Keratinocyte (primary cell): ENCODE measurements around the gene OR56B4. TPM values are rescaled to one million over a fixed set of nuclear protein-coding genes. Genes with fewer than 3 reads are reported as not detected.
"Not testable (repeated sequence)": the region's sequence is repeated elsewhere in the genome, so short reads cannot be mapped to it uniquely, and the experiment has no call there.

Experiments
- DNase-seq: peaks from one replicate; pipeline ENCODE4 v3.0.0-alpha.2; 2011; ENCODE audit warnings: low read depth, missing footprints, low spot score
- FAIRE-seq: peaks from 2 replicates; lab custom pipeline; 2011; peaks lifted over from hg19 to GRCh38; lab: Jason Lieb, UNC
- H2AFZ ChIP-seq: 2 replicates; pipeline ENCODE4 v1.6.0; 2012; ENCODE audit warnings: low read length, control low read depth, inconsistent platforms; ENCODE audit not compliant: control insufficient read depth
- H3K27ac ChIP-seq: 2 replicates; pipeline ENCODE4 v1.5.1; 2011; ENCODE audit warnings: low read length; ENCODE audit not compliant: control insufficient read depth, insufficient read depth
- H3K27me3 ChIP-seq: 3 replicates; pipeline ENCODE4 v1.6.0; 2011; ENCODE audit warnings: low read length; ENCODE audit not compliant: control insufficient read depth, insufficient read depth; ENCODE audit errors: extremely low read depth
- H3K36me3 ChIP-seq, 2 experiments: 2 replicates in 1 of 2; 3 replicates in 1 of 2; pipeline ENCODE4 v1.5.1; 2011; ENCODE audit warnings: low read length in 2 of 2, mild to moderate bottlenecking in 1 of 2; ENCODE audit not compliant: control insufficient read depth in 2 of 2, insufficient read depth in 2 of 2; ENCODE audit errors: extremely low read depth in 1 of 2
- H3K4me1 ChIP-seq: 3 replicates; pipeline ENCODE4 v1.5.1; 2011; ENCODE audit warnings: low read length; ENCODE audit not compliant: control insufficient read depth, insufficient read depth; ENCODE audit errors: extremely low read depth
- H3K4me2 ChIP-seq: 3 replicates; pipeline ENCODE4 v1.6.0; 2011; ENCODE audit warnings: low read depth, low read length; ENCODE audit not compliant: control insufficient read depth, insufficient read depth; ENCODE audit errors: extremely low read depth
- H3K4me3 ChIP-seq, 3 experiments: fragments of 200-600 bp in 1 of 3; sonication (generic) in 1 of 3; 2 replicates in 2 of 3; 3 replicates in 1 of 3; pipeline ENCODE4 v1.5.1; 2011 to 2016; ENCODE audit warnings: low read length in 3 of 3, mild to moderate bottlenecking in 3 of 3, control low read depth in 2 of 3, inconsistent platforms in 1 of 3, low read depth in 1 of 3, mixed read lengths in 1 of 3, mixed run types in 1 of 3, moderate library complexity in 1 of 3; ENCODE audit not compliant: control insufficient read depth in 2 of 3, insufficient read depth in 2 of 3; ENCODE audit errors: extremely low read depth in 1 of 3
- H3K79me2 ChIP-seq: 2 replicates; pipeline ENCODE4 v1.6.0; 2012; ENCODE audit warnings: low read length; ENCODE audit not compliant: control insufficient read depth, insufficient read depth
- H3K9ac ChIP-seq: 3 replicates; pipeline ENCODE4 v1.6.0; 2011; ENCODE audit warnings: low read length; ENCODE audit not compliant: control insufficient read depth, insufficient read depth; ENCODE audit errors: extremely low read depth
- H3K9me1 ChIP-seq: 3 replicates; pipeline ENCODE4 v1.6.0; 2011; ENCODE audit warnings: low read length; ENCODE audit not compliant: control insufficient read depth, insufficient read depth; ENCODE audit errors: extremely low read depth
- H3K9me3 ChIP-seq: 2 replicates; pipeline ENCODE4 v1.5.1; 2012; ENCODE audit warnings: low read depth, low read length; ENCODE audit not compliant: control insufficient read depth
- H4K20me1 ChIP-seq: 3 replicates; pipeline ENCODE4 v1.6.0; 2011; ENCODE audit warnings: low read length; ENCODE audit not compliant: control insufficient read depth, insufficient read depth; ENCODE audit errors: extremely low read depth
- EZH2 ChIP-seq: IDR thresholded peaks from one replicate; pipeline ENCODE4 v1.6.1; 2012; ENCODE audit warnings: inconsistent platforms, mild to moderate bottlenecking, low read length, moderate library complexity
- dilution Hi-C: fragments of 300-500 bp; cut with MboI; formaldehyde crosslinking; loops from one replicate; pipeline ENCODE4 v1.7.0; 2020; ENCODE audit warnings: low sequenced_read_pairs; ENCODE audit not compliant: extremely low pct_ligation_motif_present
- polyA plus RNA-seq, 5 experiments: library from polyadenylated mRNA; depleted of rRNA in 3 of 5; stranded (reverse) in 3 of 5; stranded (forward) in 1 of 5; unstranded in 1 of 5; fragments of >200 nt; gene quantifications; 1 replicate in 1 of 5; 2 replicates in 3 of 5; 3 replicates in 1 of 5; pipeline versions ENCODE4 v1.2.1 to v1.2.3, GENCODE V29; 2011 to 2012; ENCODE audit warnings: missing spikeins in 2 of 5, low read depth in 1 of 5, low replicate concordance in 1 of 5
- TF ChIP-seq, protein P1 (sequence below), 3 experiments: IDR thresholded peaks in 1 of 3; conservative IDR thresholded peaks in 1 of 3; optimal IDR thresholded peaks in 1 of 3; 2 replicates in 2 of 3; 3 replicates in 1 of 3; pipeline versions ENCODE3 to v1.5.1; 2011; ENCODE audit warnings: low read length in 3 of 3, mild to moderate bottlenecking in 3 of 3, moderate library complexity in 2 of 3, control low read depth in 1 of 3, inconsistent platforms in 1 of 3; ENCODE audit not compliant: insufficient read depth in 2 of 3; ENCODE audit errors: extremely low read depth in 1 of 3

The OR56B4 gene
- polyA plus RNA-seq, 1 donor (not counting 4 experiments of a cell fraction or from before 2014, with no cell fraction given): not detected

DNA sequence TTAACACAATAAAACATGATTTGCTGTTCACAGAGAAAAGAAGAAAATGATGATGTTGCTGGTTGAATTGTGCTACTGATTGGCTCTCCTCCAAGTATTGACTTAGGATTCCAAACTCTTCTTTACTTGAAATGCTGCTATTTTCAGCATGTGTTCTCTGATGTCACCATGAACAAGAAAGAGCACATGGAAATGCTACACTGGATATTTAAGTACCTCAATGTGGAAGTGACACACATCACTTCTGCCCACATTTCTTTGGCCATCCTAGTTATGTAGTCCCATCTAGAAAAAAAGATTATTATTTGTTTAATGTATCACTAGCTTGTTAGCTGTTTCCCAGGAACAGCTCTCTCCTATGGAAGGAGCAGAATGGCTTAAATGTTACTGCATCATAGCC is 35.5 kb downstream of the OR56B4 start:
- Histone ChIP-seq H2AFZ (peak overlapping the region; percentile 65), H3K9me3 (no peaks in the 10 kb centered on the region), H3K27ac (no peak overlapping the region), H4K20me1 (no peaks in the 10 kb centered on the region), H3K36me3 (no peaks in the 10 kb centered on the region), H3K79me2 (no peaks in the 10 kb centered on the region), H3K4me1 (no peaks in the 10 kb centered on the region), H3K27me3 (no peaks in the 10 kb centered on the region), H3K4me2 (no peak overlapping the region), H3K9me1 (no peaks in the 10 kb centered on the region), H3K4me3 (no peak overlapping the region), H3K9ac (no peak overlapping the region)
- no peak for DNase-seq
- TF ChIP-seq EZH2: no peak
- TF ChIP-seq, protein P1, sequence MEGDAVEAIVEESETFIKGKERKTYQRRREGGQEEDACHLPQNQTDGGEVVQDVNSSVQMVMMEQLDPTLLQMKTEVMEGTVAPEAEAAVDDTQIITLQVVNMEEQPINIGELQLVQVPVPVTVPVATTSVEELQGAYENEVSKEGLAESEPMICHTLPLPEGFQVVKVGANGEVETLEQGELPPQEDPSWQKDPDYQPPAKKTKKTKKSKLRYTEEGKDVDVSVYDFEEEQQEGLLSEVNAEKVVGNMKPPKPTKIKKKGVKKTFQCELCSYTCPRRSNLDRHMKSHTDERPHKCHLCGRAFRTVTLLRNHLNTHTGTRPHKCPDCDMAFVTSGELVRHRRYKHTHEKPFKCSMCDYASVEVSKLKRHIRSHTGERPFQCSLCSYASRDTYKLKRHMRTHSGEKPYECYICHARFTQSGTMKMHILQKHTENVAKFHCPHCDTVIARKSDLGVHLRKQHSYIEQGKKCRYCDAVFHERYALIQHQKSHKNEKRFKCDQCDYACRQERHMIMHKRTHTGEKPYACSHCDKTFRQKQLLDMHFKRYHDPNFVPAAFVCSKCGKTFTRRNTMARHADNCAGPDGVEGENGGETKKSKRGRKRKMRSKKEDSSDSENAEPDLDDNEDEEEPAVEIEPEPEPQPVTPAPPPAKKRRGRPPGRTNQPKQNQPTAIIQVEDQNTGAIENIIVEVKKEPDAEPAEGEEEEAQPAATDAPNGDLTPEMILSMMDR (optimal IDR thresholded peaks at IDR 0.05 in 1 of 3, IDR thresholded peaks at IDR 0.05 in 1 of 3, conservative IDR thresholded peaks at IDR 0.05 in 1 of 3; ENCODE audit: extremely low read depth in 1 of 3, insufficient read depth in 2 of 3, low read length in 3 of 3): no peak
- FAIRE-seq: no peak
- dilution Hi-C loops: no loop called here

DNA sequence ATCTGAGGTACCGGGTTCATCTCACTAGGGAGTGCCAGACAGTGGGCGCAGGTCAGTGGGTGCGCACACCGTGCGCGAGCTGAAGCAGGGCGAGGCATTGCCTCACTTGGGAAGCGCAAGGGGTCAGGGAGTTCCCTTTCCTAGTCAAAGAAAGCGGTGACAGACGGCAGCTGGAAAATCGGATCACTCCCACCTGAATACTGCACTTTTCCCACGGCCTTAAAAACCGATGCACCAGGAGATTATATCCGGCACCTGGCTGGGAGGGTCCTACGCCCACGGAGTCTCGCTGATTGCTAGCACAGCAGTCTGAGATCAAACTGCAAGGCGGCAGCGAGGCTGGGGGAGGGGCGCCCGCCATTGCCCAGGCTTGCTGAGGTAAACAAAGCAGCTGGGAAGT is 36.3 kb downstream of the OR56B4 start:
- H3K4me1 ChIP-seq, H3K9me3 ChIP-seq, H3K9me1 ChIP-seq, H3K27ac ChIP-seq, H3K36me3 ChIP-seq, H4K20me1 ChIP-seq, H3K79me2 ChIP-seq, H3K4me3 ChIP-seq, H3K27me3 ChIP-seq, FAIRE-seq, DNase-seq, dilution Hi-C loops: not testable (repeated sequence)
- H2AFZ ChIP-seq: peak overlapping the region; percentile 65
- peak overlapping the region; percentile 22 for H3K4me2 ChIP-seq
- H3K9ac ChIP-seq: peak overlapping the region; percentile 44

DNA sequence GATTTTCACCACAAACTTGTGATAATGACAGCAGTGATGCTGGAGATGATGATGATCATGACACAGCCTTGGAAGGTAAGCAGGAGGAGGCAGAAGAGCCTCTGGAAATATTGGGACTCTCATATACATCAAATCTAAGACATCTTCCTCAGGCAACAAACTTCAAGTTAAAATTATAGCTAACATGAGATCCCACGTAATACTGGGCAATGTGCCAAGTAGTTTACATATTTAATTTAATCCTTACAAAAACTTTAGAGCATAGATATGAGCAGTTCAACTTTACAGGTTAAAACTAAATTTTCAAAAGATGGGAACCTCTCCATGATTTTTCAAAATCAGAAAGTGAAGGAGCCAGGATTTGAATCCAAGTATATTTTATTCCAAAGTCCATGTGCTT is 43.6 kb downstream of the OR56B4 start:
- Histone ChIP-seq H4K20me1 (no peaks in the 10 kb centered on the region), H3K9ac (no peak overlapping the region), H3K79me2 (no peaks in the 10 kb centered on the region), H3K9me3 (no peaks in the 10 kb centered on the region), H3K27ac (no peak overlapping the region), H2AFZ (no peak overlapping the region), H3K4me1 (no peaks in the 10 kb centered on the region), H3K27me3 (no peaks in the 10 kb centered on the region), H3K36me3 (no peaks in the 10 kb centered on the region), H3K4me2 (no peak overlapping the region), H3K9me1 (no peaks in the 10 kb centered on the region), H3K4me3 (no peak overlapping the region)
- TF ChIP-seq, protein P1 (optimal IDR thresholded peaks at IDR 0.05 in 1 of 3, IDR thresholded peaks at IDR 0.05 in 1 of 3, conservative IDR thresholded peaks at IDR 0.05 in 1 of 3; ENCODE audit: extremely low read depth in 1 of 3, insufficient read depth in 2 of 3, low read length in 3 of 3): no peak
- no peak for TF ChIP-seq EZH2
- dilution Hi-C loops: no loop called here
- DNase-seq: no peak
- FAIRE-seq: no peak
